ENCODE data around the gene ITGB2. TPM values are rescaled to one million over a fixed set of nuclear protein-coding genes. Genes with fewer than 3 reads are reported as not detected.

The ITGB2 gene
- total RNA-seq, 1 experiment from 2014 or later = 1.5 TPM

- DNase-seq (ENCODE audit: low spot score) (no peak), ATAC-seq (no peak)
- ChIA-PET CTCF (interaction anchor here (1.3 kb wide), 1 partner anchor 53 kb away, joined by 3 read pairs; no protein-coding TSS in a partner anchor), POLR2A (no interaction called here)
- Mint-ChIP-seq H3K4me3 (no peak overlapping the region), H3K27me3 (ENCODE audit: low read depth) (no peaks in the 10 kb centered on the region), H3K9me3 (peaks cover under 1% of the 10 kb centered on the region; the same call in 1 of the 2 replicates), H3K4me1 (no peaks in the 10 kb centered on the region), H3K27ac (no peak overlapping the region), H3K36me3 (no peaks in the 10 kb centered on the region; the same call in 1 of the 2 replicates)
- TF ChIP-seq RELA (CRISPR knock-in tag; IDR thresholded peaks at IDR 0.05; ENCODE audit: borderline replicate concordance) = no peak
- no peak for TF ChIP-seq ZNF232 (CRISPR knock-in tag; IDR thresholded peaks at IDR 0.05)
- TF ChIP-seq ZBTB21 (CRISPR knock-in tag; IDR thresholded peaks at IDR 0.05; ENCODE audit: borderline replicate concordance) = no peak
- TF ChIP-seq TP53 (CRISPR knock-in tag; IDR thresholded peaks at IDR 0.05) = no peak
- TF ChIP-seq SOX15 (CRISPR knock-in tag; IDR thresholded peaks at IDR 0.05) = no peak
- no peak for TF ChIP-seq MLX (CRISPR knock-in tag; IDR thresholded peaks at IDR 0.05)
- no peak for TF ChIP-seq ESRRA (CRISPR knock-in tag; IDR thresholded peaks at IDR 0.05; ENCODE audit: borderline replicate concordance)
- no peak for TF ChIP-seq IRF2 (CRISPR knock-in tag; IDR thresholded peaks at IDR 0.05; ENCODE audit: borderline replicate concordance, low read depth)
- no peak for TF ChIP-seq FOXP1 (CRISPR knock-in tag; IDR thresholded peaks at IDR 0.05; ENCODE audit: borderline replicate concordance)
- no peak for TF ChIP-seq KAT7 (CRISPR knock-in tag; IDR thresholded peaks at IDR 0.05; ENCODE audit: borderline replicate concordance)
- no peak for TF ChIP-seq IRF1 (CRISPR knock-in tag; IDR thresholded peaks at IDR 0.05)
- TF ChIP-seq, protein P1, sequence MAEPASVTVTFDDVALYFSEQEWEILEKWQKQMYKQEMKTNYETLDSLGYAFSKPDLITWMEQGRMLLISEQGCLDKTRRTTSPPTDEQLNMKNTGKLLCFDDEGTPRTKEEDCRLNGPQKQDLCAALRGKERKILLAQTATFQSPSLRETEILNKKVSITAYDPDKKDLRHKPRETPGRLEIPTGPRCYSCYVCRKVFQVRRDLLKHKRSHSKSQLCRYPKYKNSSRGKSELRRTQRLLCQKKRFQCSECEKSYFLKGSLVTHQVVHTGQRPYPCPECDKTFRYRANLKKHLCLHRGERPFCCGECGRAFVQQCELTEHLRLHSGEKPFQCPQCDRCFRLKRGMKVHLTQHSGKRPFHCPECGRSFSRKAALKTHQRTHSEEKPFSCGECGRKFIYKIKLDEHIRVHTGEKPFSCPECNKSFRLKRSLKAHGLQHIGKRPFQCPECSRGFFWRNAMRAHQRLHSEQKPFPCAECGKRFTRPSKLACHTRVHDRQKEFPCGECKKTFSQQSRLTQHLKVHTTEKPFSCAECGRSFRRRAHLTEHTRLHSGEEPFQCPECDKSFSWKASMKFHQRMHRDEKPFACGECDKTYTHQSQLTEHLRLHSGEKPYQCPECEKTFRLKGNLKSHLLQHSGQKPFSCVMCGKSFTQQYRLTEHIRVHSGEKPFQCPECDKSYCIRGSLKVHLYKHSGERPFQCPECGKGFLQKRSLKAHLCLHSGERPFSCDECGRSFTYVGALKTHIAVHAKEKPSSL (CRISPR knock-in tag; conservative IDR thresholded peaks at IDR 0.05) = no peak
- TF ChIP-seq ZNF263 (CRISPR knock-in tag; IDR thresholded peaks at IDR 0.05; ENCODE audit: low read depth) = no peak
- TF ChIP-seq NFATC4 (CRISPR knock-in tag; IDR thresholded peaks at IDR 0.05) = no peak
- TF ChIP-seq, protein P2, sequence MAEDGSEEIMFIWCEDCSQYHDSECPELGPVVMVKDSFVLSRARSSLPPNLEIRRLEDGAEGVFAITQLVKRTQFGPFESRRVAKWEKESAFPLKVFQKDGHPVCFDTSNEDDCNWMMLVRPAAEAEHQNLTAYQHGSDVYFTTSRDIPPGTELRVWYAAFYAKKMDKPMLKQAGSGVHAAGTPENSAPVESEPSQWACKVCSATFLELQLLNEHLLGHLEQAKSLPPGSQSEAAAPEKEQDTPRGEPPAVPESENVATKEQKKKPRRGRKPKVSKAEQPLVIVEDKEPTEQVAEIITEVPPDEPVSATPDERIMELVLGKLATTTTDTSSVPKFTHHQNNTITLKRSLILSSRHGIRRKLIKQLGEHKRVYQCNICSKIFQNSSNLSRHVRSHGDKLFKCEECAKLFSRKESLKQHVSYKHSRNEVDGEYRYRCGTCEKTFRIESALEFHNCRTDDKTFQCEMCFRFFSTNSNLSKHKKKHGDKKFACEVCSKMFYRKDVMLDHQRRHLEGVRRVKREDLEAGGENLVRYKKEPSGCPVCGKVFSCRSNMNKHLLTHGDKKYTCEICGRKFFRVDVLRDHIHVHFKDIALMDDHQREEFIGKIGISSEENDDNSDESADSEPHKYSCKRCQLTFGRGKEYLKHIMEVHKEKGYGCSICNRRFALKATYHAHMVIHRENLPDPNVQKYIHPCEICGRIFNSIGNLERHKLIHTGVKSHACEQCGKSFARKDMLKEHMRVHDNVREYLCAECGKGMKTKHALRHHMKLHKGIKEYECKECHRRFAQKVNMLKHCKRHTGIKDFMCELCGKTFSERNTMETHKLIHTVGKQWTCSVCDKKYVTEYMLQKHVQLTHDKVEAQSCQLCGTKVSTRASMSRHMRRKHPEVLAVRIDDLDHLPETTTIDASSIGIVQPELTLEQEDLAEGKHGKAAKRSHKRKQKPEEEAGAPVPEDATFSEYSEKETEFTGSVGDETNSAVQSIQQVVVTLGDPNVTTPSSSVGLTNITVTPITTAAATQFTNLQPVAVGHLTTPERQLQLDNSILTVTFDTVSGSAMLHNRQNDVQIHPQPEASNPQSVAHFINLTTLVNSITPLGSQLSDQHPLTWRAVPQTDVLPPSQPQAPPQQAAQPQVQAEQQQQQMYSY (CRISPR knock-in tag; IDR thresholded peaks at IDR 0.05) = no peak
- TF ChIP-seq NR1H2 (CRISPR knock-in tag; IDR thresholded peaks at IDR 0.05) = no peak
- no peak for TF ChIP-seq EMX1 (CRISPR knock-in tag; IDR thresholded peaks at IDR 0.05)
- TF ChIP-seq ELF4 (CRISPR knock-in tag; IDR thresholded peaks at IDR 0.05; ENCODE audit: low read depth) = no peak
These were observed 24.0 kb downstream of the ITGB2 start for GRCh38 chr21:44896561-44897286.

- Mint-ChIP-seq H3K27me3 (ENCODE audit: low read depth) (no peaks in the 10 kb centered on the region), H3K4me1 (no peaks in the 10 kb centered on the region), H3K27ac (no peak overlapping the region), H3K36me3 (no peaks in the 10 kb centered on the region), H3K4me3 (no peak overlapping the region), H3K9me3 (no peaks in the 10 kb centered on the region)
- ChIA-PET CTCF (no interaction called here), POLR2A (no interaction called here)
- ATAC-seq (no peak), DNase-seq (ENCODE audit: low spot score) (no peak)
- TF ChIP-seq HMGA2 (CRISPR knock-in tag; IDR thresholded peaks at IDR 0.05) (peak; percentile 87), GRHL2 (CRISPR knock-in tag; IDR thresholded peaks at IDR 0.05; ENCODE audit: insufficient replicate concordance, severe bottlenecking) (no peak), ZNF263 (CRISPR knock-in tag; IDR thresholded peaks at IDR 0.05; ENCODE audit: low read depth) (peak; percentile 88; the same call in 1 of the 2 replicates), ZNF423 (CRISPR knock-in tag; IDR thresholded peaks at IDR 0.05) (no peak)
- TF ChIP-seq, protein P3, sequence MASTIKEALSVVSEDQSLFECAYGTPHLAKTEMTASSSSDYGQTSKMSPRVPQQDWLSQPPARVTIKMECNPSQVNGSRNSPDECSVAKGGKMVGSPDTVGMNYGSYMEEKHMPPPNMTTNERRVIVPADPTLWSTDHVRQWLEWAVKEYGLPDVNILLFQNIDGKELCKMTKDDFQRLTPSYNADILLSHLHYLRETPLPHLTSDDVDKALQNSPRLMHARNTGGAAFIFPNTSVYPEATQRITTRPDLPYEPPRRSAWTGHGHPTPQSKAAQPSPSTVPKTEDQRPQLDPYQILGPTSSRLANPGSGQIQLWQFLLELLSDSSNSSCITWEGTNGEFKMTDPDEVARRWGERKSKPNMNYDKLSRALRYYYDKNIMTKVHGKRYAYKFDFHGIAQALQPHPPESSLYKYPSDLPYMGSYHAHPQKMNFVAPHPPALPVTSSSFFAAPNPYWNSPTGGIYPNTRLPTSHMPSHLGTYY (CRISPR knock-in tag; IDR thresholded peaks at IDR 0.05) = no peak
These were observed 24.8 kb downstream of the ITGB2 start for GRCh38 chr21:44895859-44896258.
